GM12873 (cell line): ENCODE data around the gene CSPG5.

Experiments
- TF ChIP-seq, protein P1 (sequence below): IDR thresholded peaks from 2 replicates; pipeline ENCODE4 v1.5.1; 2012; ENCODE audit warnings: low read depth, mild to moderate bottlenecking, moderate library complexity, low read length, control low read depth; ENCODE audit not compliant: insufficient read depth; ENCODE audit errors: missing control alignments

The CSPG5 gene

GRCh38 chr3:47577583-47578118 lies 1.0 kb downstream of the CSPG5 start:
- TF ChIP-seq, protein P1, sequence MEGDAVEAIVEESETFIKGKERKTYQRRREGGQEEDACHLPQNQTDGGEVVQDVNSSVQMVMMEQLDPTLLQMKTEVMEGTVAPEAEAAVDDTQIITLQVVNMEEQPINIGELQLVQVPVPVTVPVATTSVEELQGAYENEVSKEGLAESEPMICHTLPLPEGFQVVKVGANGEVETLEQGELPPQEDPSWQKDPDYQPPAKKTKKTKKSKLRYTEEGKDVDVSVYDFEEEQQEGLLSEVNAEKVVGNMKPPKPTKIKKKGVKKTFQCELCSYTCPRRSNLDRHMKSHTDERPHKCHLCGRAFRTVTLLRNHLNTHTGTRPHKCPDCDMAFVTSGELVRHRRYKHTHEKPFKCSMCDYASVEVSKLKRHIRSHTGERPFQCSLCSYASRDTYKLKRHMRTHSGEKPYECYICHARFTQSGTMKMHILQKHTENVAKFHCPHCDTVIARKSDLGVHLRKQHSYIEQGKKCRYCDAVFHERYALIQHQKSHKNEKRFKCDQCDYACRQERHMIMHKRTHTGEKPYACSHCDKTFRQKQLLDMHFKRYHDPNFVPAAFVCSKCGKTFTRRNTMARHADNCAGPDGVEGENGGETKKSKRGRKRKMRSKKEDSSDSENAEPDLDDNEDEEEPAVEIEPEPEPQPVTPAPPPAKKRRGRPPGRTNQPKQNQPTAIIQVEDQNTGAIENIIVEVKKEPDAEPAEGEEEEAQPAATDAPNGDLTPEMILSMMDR: no peak

- TF ChIP-seq, protein P1: no peak
Measured at GRCh38 chr3:47573190-47574172, 5.2 kb downstream of the CSPG5 start.

DNA sequence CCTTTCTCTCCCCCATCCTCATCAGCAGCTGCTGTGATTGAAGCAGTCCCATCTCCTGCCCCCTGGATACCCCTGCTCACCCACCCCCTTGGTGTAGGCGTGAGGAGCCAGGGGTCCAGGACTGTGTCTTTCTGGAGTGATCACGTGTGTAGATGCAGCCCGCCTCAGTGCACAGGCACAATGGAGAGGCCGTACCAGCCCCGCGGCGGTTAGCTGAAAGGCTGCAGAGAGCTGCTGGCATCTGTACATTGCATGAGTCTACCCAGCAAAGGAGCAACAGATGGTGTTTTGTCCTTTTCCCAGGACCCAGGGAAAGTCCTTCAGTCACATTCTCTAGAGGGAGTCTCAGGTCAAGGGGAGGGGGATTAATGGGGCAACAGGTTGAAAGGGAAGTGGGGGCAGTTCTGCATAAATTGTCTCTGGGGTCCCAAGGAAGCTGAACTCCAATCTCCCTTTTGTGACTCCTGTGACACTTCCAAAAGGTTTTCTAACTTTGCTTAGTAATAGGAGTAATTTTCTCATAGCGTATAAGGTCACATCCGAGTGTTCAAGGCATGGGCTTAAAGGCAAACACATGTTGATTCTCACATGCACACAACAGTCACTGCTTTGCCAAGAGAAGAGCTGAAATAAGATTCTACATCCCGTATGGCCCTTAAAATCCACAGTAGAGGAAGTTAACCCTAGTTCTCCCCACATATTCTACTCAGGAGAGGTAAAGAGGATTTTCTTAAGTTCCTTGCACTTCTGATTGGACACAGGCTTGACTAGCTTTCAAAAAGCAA lies 7.1 kb downstream of the CSPG5 start:
- TF ChIP-seq, protein P1: no peak

DNA sequence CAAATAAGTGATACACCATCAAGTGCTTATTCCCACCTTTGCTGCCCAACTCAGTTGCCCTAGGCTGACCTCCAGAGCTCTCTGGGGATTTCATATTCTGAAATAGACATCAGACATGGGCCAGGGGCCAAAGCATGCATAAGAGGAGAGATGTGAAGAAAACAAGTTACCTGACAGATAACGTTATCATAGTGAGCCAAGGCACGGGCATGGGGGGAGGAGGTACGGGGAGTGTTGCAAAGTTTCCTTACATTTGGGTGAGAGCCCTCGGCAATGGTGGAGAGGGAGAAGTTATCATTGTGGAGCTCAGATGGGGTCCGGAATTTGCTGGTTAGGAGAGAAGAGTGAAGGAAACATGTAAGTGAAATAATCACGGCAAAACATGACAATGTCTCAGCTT lies 9.8 kb downstream of the CSPG5 start:
- TF ChIP-seq, protein P1: no peak

DNA sequence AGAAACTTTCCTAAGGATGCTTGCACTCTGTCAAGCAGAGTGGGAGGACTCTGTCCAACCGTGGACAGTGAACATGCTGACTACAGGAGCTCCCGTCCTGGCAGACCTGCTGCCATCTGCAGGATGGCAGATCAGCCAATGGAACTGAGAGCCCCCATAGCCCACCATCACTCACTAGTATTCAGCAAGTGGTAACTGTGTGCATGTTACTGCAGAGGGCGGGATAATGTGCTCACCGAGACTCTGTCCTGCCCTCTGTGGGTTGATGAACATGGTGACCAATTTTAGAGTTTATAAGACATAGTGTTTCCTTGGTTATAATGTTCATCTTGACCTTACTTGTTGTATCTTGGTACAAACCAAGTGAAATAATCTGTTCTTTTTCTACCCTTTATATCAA lies 11.5 kb downstream of the CSPG5 start:
- TF ChIP-seq, protein P1: no peak

DNA sequence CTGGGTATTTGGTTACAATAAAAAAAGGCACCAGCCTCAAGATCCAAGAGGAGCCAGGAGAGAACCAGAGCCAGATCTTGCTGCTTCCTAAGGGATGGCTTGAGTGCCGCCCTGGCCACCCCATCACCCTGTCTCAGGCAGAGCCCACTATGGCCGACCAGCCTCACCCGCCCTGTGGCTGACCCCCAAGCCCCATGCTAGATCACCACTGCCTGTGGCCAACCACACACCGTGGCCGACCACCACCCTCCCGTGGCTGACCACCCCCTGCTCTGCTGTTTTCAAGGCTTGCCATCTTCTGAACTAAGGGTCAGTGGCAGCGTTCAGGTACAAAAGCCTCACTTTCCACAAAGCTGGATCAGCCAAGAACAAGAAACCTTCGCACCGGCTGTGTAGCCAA lies 12.0 kb downstream of the CSPG5 start:
- TF ChIP-seq, protein P1: no peak
